Gastrocnemius medialis (tissue), 4 donors: Measurements from ENCODE around the gene NRG2. TPM values are rescaled to one million over a fixed set of nuclear protein-coding genes. Genes with fewer than 3 reads are reported as not detected.

Experiments
- ATAC-seq, 2 donors: fragments of 150-250 bp; one replicate each; pipeline ENCODE4 v1.9.1; 2016
- DNase-seq, 2 donors: peaks; one replicate each; pipeline ENCODE4 v3.0.0-alpha.2; 2019
- H3K27ac ChIP-seq, 4 donors: fragments of 200-600 bp; sonication (generic); 1 replicate in 1 of 4; 2 replicates in 3 of 4; pipeline ENCODE4 v1.5.1; 2016 to 2018; ENCODE audit warnings: mild to moderate bottlenecking in 2 of 4, moderate library complexity in 1 of 4
- H3K27me3 ChIP-seq, 3 donors: fragments of 200-600 bp; sonication (generic) in 2 of 3; 1 replicate in 1 of 3; 2 replicates in 2 of 3; pipeline versions ENCODE4 v1.5.1 to v1.6.0; 2016 to 2019; ENCODE audit warnings: mild to moderate bottlenecking in 1 of 3, moderate library complexity in 1 of 3
- H3K36me3 ChIP-seq, 2 donors: fragments of 200-600 bp; sonication (generic) in 1 of 2; one replicate each; pipeline ENCODE4 v1.5.1; 2017 to 2018
- H3K4me1 ChIP-seq, 2 donors: fragments of 200-600 bp; sonication (generic) in 1 of 2; one replicate each; pipeline ENCODE4 v1.5.1; 2016 to 2017; ENCODE audit warnings: mild to moderate bottlenecking in 2 of 2
- H3K4me3 ChIP-seq, 4 donors: fragments of 200-600 bp; sonication (generic) in 3 of 4; 1 replicate in 1 of 4; 2 replicates in 3 of 4; pipeline ENCODE4 v1.5.1; 2016 to 2019; ENCODE audit warnings: mild to moderate bottlenecking in 2 of 4
- H3K9me3 ChIP-seq, 3 donors: fragments of 200-600 bp; sonication (generic) in 2 of 3; 1 replicate in 1 of 3; 2 replicates in 2 of 3; pipeline ENCODE4 v1.5.1; 2016 to 2019
- CTCF ChIP-seq, 5 experiments: fragments of 450-650 bp in 3 of 5; fragments of 200-600 bp in 2 of 5; sonication (generic) in 2 of 5; IDR thresholded peaks in 4 of 5; conservative IDR thresholded peaks in 1 of 5; 1 replicate in 4 of 5; 2 replicates in 1 of 5; pipeline ENCODE4 v1.5.1; 2016 to 2019; ENCODE audit warnings: antibody characterized with exemption in 5 of 5, mild to moderate bottlenecking in 3 of 5, moderate library complexity in 3 of 5
- POLR2A ChIP-seq, 2 donors: fragments of 450-650 bp; IDR thresholded peaks; one replicate each; pipeline ENCODE4 v1.6.1; 2017; ENCODE audit warnings: antibody characterized with exemption in 2 of 2, mild to moderate bottlenecking in 2 of 2, moderate library complexity in 2 of 2
- in situ Hi-C, 4 donors: fragments of 200-750 bp; cut with MboI; loops; one replicate each; pipeline versions ENCODE4 v1.15.0 to v1.8.0; 2017; ENCODE audit warnings: low sequenced_read_pairs in 4 of 4
- intact Hi-C: fragments of 100-400 bp; cut with DNase I; formaldehyde crosslinking; loops from one replicate; pipeline ENCODE4 v1.15.1; 2023; ENCODE audit warnings: low total_unique reads
- total RNA-seq, 4 donors: library from RNA; depleted of rRNA; stranded (reverse); fragments of >200 nt; gene quantifications; one replicate each; pipeline versions ENCODE4 v1.1.0 to v1.2.3, GENCODE V29; 2016

Gene NRG2
- total RNA-seq, 4 donors from 2014 or later = 10.3 to 28.8 (median 20.0) TPM

GRCh38 chr5:139952574-139952973, 90.5 kb downstream of the NRG2 start:
- Histone ChIP-seq H3K4me1 (peaks cover 57% of the 10 kb centered on the region in 2 donors), H3K27ac (peak overlapping the region; percentile 69 to 87 (median 80)), H3K36me3 (no peaks in the 10 kb centered on the region), H3K27me3 (no peaks in the 10 kb centered on the region), H3K9me3 (no peaks in the 10 kb centered on the region), H3K4me3 (no peak overlapping the region)
- DNase-seq (peak in 1 of 2 donors; percentile 77), ATAC-seq (peak; percentile 27 to 54)
- in situ Hi-C loops (loop anchor here in 1 of 4 donors (25.0 kb wide), 1 partner anchor 90 kb away; no protein-coding TSS in a partner anchor), intact Hi-C loops (loop anchor here (5.0 kb wide), 1 partner anchor 165 kb away; no protein-coding TSS in a partner anchor)
- TF ChIP-seq POLR2A (IDR thresholded peaks at IDR 0.05) (no peak), CTCF (IDR thresholded peaks at IDR 0.05 in 4 of 5, conservative IDR thresholded peaks at IDR 0.05 in 1 of 5) (no peak)

DNA sequence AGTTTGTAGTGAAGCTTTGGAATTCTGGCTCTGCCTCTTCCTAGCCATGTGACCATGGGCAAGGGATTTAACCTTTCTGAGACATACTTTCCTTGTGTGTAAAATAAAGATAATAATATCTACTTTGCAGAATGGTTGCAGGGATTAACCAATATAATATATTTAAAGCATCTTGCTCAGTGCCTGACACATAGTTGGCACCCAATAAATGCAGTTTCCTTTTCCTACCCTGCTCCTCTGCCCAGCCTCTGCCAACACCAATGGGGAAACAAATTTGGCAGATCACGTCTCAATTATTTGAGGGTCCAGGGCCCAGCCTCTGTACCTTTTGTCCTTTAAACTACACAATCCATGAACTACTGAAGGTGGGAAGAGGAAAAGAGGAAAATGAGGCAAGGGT, 91.1 kb downstream of the NRG2 start:
- DNase-seq (no peak), ATAC-seq (peak; percentile 13 to 52)
- Histone ChIP-seq H3K4me3 (no peak overlapping the region), H3K4me1 (peaks cover 57% of the 10 kb centered on the region in 2 donors), H3K27me3 (no peaks in the 10 kb centered on the region), H3K27ac (peak overlapping the region; percentile 69 to 87 (median 80)), H3K36me3 (no peaks in the 10 kb centered on the region), H3K9me3 (no peaks in the 10 kb centered on the region)
- in situ Hi-C loops = loop anchor here in 1 of 4 donors (25.0 kb wide), 1 partner anchor 90 kb away; no protein-coding TSS in a partner anchor
- intact Hi-C loops = loop anchor here (1.0 to 5.0 kb wide), 2 partner anchors 17 to 165 kb away; no protein-coding TSS in a partner anchor
- no peak for TF ChIP-seq POLR2A (IDR thresholded peaks at IDR 0.05)
- no peak for TF ChIP-seq CTCF (IDR thresholded peaks at IDR 0.05 in 4 of 5, conservative IDR thresholded peaks at IDR 0.05 in 1 of 5)

DNA sequence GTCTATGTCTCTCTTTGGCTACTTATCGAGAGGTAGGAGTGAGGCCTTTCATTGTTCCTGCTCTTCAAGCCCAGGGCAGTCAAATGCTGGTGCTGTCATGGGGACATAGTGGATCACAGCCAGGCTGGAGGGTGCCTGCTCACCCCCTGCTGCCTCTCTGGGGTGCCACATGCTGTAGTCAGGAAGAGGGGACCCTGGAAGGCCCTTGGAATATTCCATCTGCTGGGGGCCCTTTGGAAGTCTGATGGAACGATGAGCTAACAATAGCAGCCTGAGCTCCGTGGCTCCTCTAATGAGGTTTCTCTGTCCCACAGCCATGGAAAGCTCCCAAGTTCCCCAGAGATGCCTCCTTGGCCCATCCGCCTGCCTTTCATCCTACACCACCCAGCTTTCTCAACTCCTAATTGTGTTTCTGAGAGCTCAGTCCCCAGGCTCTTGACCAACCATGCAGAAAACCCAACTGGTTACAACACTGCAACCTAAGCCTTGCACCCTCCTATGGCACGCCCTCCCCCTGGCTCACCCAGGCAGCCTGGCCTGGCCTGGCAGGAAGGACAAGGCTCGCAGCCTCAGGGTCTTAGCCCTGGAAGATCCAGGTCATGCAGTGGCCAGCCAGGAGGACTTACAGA, 91.7 kb downstream of the NRG2 start:
- Histone ChIP-seq H3K27ac (peak overlapping the region; percentile 69 to 87 (median 80)), H3K4me3 (no peak overlapping the region), H3K36me3 (no peaks in the 10 kb centered on the region), H3K27me3 (no peaks in the 10 kb centered on the region), H3K4me1 (peaks cover 57% of the 10 kb centered on the region in 2 donors), H3K9me3 (no peaks in the 10 kb centered on the region)
- in situ Hi-C loops (loop anchor here in 1 of 4 donors (25.0 kb wide), 1 partner anchor 89 kb away; no protein-coding TSS in a partner anchor), intact Hi-C loops (loop anchor here (1.0 to 5.0 kb wide), 2 partner anchors 18 to 164 kb away; no protein-coding TSS in a partner anchor)
- ATAC-seq (peak; percentile 84 to 88), DNase-seq (peak; percentile 62 to 93)
- no peak for TF ChIP-seq POLR2A (IDR thresholded peaks at IDR 0.05)
- TF ChIP-seq CTCF (IDR thresholded peaks at IDR 0.05 in 4 of 5, conservative IDR thresholded peaks at IDR 0.05 in 1 of 5) = no peak

DNA sequence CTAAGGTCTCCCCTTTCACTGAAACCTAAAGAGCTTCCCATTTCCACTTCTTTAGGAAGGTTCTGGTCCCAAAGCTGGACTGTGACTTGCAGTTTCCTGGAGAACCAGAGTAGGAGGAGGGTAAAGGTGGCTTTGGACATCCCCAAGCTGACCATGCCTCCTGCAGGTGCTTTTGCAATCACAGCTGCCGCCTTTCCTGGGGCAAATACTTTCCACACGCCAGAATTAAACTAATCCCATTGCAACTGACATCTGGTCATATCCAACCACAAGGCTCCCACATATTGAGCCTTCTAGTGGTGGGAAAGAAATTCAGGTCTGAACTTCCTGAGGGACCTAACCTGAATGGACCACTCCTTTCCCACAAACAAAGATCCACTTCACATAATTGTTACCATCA, 92.7 kb downstream of the NRG2 start:
- H3K27ac ChIP-seq = peak overlapping the region; percentile 69 to 87 (median 80)
- DNase-seq = no peak
- no peak for ATAC-seq
- no peaks in the 10 kb centered on the region for H3K9me3 ChIP-seq
- H3K4me3 ChIP-seq = no peak overlapping the region
- H3K4me1 ChIP-seq = peaks cover 53 to 54% of the 10 kb centered on the region in 2 donors
- TF ChIP-seq CTCF (IDR thresholded peaks at IDR 0.05 in 4 of 5, conservative IDR thresholded peaks at IDR 0.05 in 1 of 5) (no peak), POLR2A (IDR thresholded peaks at IDR 0.05) (no peak)
- H3K36me3 ChIP-seq = no peaks in the 10 kb centered on the region
- in situ Hi-C loops = loop anchor here in 1 of 4 donors (25.0 kb wide), 1 partner anchor 88 kb away; no protein-coding TSS in a partner anchor
- intact Hi-C loops = loop anchor here (5.0 kb wide), 1 partner anchor 163 kb away; no protein-coding TSS in a partner anchor
- H3K27me3 ChIP-seq = no peaks in the 10 kb centered on the region
